ENCODE results near the gene MACROD1.
A peak's percentile ranks its signal among the peaks of the same experiment; 100 is the strongest.

The MACROD1 gene

DNA sequence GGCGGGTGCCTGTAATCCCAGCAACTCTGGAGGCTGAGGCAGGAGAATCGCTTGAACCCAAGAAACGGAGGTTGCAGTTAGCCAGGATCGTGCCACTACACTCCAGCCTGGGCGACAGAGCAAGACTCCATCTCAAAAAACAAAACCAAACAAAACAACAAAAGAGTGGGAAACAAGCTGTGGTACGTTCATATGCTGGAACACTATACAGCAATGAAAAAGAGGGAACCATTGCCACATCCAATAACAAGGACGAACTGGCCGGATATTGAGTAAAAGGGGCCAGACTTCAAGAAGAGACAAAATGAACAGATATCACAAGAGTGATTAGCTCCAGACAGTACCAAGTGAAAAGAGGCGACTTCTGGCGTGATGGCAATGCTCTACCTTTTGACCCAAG lies 4.9 kb downstream of the MACROD1 start:
- no peak for DNase-seq (ENCODE audit: low read depth, low spot score)
- CTCF ChIA-PET = interaction anchor here (2.0 to 9.3 kb wide), 2 partner anchors 9 to 160 kb away, joined by 8 to 96 read pairs; no protein-coding TSS in a partner anchor
- no peak overlapping the region for H3K4me3 ChIP-seq (ENCODE audit: low read depth, low read length)
- POLR2A ChIA-PET = no interaction called here
- no peak for TF ChIP-seq CTCF (IDR thresholded peaks at IDR 0.05; ENCODE audit: insufficient read depth, low read length, missing control alignments)

- no peak for DNase-seq (ENCODE audit: low read depth, low spot score)
- TF ChIP-seq CTCF (IDR thresholded peaks at IDR 0.05; ENCODE audit: insufficient read depth, low read length, missing control alignments) = no peak
- POLR2A ChIA-PET = no interaction called here
- no peak overlapping the region for H3K4me3 ChIP-seq (ENCODE audit: low read depth, low read length)
- CTCF ChIA-PET = interaction anchor here (17.9 kb wide), 1 partner anchor 154 kb away, joined by 591 read pairs; no protein-coding TSS in a partner anchor
These were observed 8.1 kb downstream of the MACROD1 start for GRCh38 chr11:64157631-64158394.

- H3K4me3 ChIP-seq (ENCODE audit: low read depth, low read length) = no peak overlapping the region
- no peak for TF ChIP-seq CTCF (IDR thresholded peaks at IDR 0.05; ENCODE audit: insufficient read depth, low read length, missing control alignments)
- CTCF ChIA-PET = interaction anchor here (10.3 to 17.9 kb wide), 2 partner anchors 153 to 319 kb away, joined by 125 to 591 read pairs; partner anchors contain the start of gene MARK2
- POLR2A ChIA-PET = no interaction called here
- DNase-seq (ENCODE audit: low read depth, low spot score) = no peak
These were observed 9.5 kb downstream of the MACROD1 start for GRCh38 chr11:64156235-64157011.

- ChIA-PET POLR2A (no interaction called here), CTCF (interaction anchor here (0.7 to 17.9 kb wide), 21 partner anchors 11 to 317 kb away, joined by 3 to 591 read pairs (median 7); partner anchors contain the start of genes MACROD1 and MARK2)
These were observed 12.1 kb downstream of the MACROD1 start for GRCh38 chr11:64153812-64154211.

GRCh38 chr11:64152841-64153691 lies 12.8 kb downstream of the MACROD1 start:
- ChIA-PET POLR2A (no interaction called here), CTCF (interaction anchor here (0.7 to 17.9 kb wide), 37 partner anchors 11 to 316 kb away, joined by 3 to 591 read pairs (median 5); partner anchors contain the start of genes MACROD1 and MARK2)
- no peak overlapping the region for H3K4me3 ChIP-seq (ENCODE audit: low read depth, low read length)
- DNase-seq (ENCODE audit: low read depth, low spot score) = no peak
- TF ChIP-seq CTCF (IDR thresholded peaks at IDR 0.05; ENCODE audit: insufficient read depth, low read length, missing control alignments) = peak; percentile 99

More at GRCh38 chr11:64153812-64154211, 12.1 kb downstream of the MACROD1 start:
- DNase-seq (ENCODE audit: low read depth, low spot score) = no peak
- TF ChIP-seq CTCF (IDR thresholded peaks at IDR 0.05; ENCODE audit: insufficient read depth, low read length, missing control alignments) = no peak
- H3K4me3 ChIP-seq (ENCODE audit: low read depth, low read length) = no peak overlapping the region
